ENCODE data around the gene WBP11. TPM values are rescaled to one million over a fixed set of nuclear protein-coding genes. Genes with fewer than 3 reads are reported as not detected.

WBP11 gene
- 10 to 100 TPM; 51.9 to 63.7 (median 54.1) TPM for total RNA-seq
- polyA plus RNA-seq: 19.3 TPM
- long read RNA-seq, donor 1, full-length matches to known transcripts: 24 of 51 reads
- long read RNA-seq, donor 1, partial matches to known transcripts: 25 of 51 reads
- long read RNA-seq, donor 1, other reads (novel, unspliced or antisense): 2 of 51 reads
- long read RNA-seq, donor 2, full-length matches to known transcripts: 21 of 26 reads
- long read RNA-seq, donor 2, partial matches to known transcripts: 5 of 26 reads
- long read RNA-seq, donor 2, other reads (novel, unspliced or antisense): 0 of 26 reads
- long read RNA-seq, donor 3, full-length matches to known transcripts: 27 of 50 reads
- long read RNA-seq, donor 3, partial matches to known transcripts: 22 of 50 reads
- long read RNA-seq, donor 3, other reads (novel, unspliced or antisense): 1 of 50 reads
- long read RNA-seq, donor 4, full-length matches to known transcripts: 22 of 36 reads
- long read RNA-seq, donor 4, partial matches to known transcripts: 12 of 36 reads
- long read RNA-seq, donor 4, other reads (novel, unspliced or antisense): 2 of 36 reads

GRCh38 chr12:14803011-14803829 is at the start of gene WBP11, which contains the start of gene C12orf60:
TSS of gene WBP11 (minus strand) at chr12:14803478. CDS start at chr12:14801383, 2,095 bp downstream.
TSS of gene C12orf60 (plus strand) at chr12:14803670. CDS start at chr12:14822936, 19,266 bp downstream.
- Histone ChIP-seq H3K27ac (ENCODE audit: low read length) (peak within 1 kb of the TSS; percentile 95), H3K4me3 (ENCODE audit: low read length) (peak within 1 kb of the TSS; percentile 68), H3K27me3 (ENCODE audit: control insufficient read depth, insufficient read depth) (no peaks in the 10 kb centered on the region), H3K9me3 (ENCODE audit: control insufficient read depth, low read length) (no peaks in the 10 kb centered on the region), H3K4me1 (ENCODE audit: control insufficient read depth, insufficient read depth, low read length) (no peaks in the 10 kb centered on the region)
- peak; percentile 93 to 96 (median 94) for DNase-seq
- peak; percentile 100 for ATAC-seq
- intact Hi-C loops (cut with DNase I): no loop called here
- under 1% methylated on average over 50 of the region's 50 CpGs for WGBS

- Histone ChIP-seq H3K9me3 (ENCODE audit: control insufficient read depth, low read length) (no peaks in the 10 kb centered on the region), H3K4me1 (ENCODE audit: control insufficient read depth, insufficient read depth, low read length) (peaks cover 4% of the 10 kb centered on the region), H3K4me3 (ENCODE audit: low read length) (no peak overlapping the region), H3K27me3 (ENCODE audit: control insufficient read depth, insufficient read depth) (no peaks in the 10 kb centered on the region), H3K27ac (ENCODE audit: low read length) (no peak overlapping the region)
- no peak for ATAC-seq
- intact Hi-C loops (cut with DNase I): loop anchor here in 1 of 4 donors (5.0 kb wide), 1 partner anchor 34 kb away; the partner anchor contains the start of gene MGP
- no peak for DNase-seq
Observed at GRCh38 chr12:14852880-14853279, 49.6 kb upstream of the WBP11 start.

GRCh38 chr12:14850929-14851663 is 47.8 kb upstream of the WBP11 start:
- WGBS: 94% methylated on average over 1 of the region's 1 CpG
- no peak overlapping the region for H3K27ac ChIP-seq (ENCODE audit: low read length)
- H3K9me3 ChIP-seq (ENCODE audit: control insufficient read depth, low read length): no peaks in the 10 kb centered on the region
- no peaks in the 10 kb centered on the region for H3K27me3 ChIP-seq (ENCODE audit: control insufficient read depth, insufficient read depth)
- intact Hi-C loops (cut with DNase I): loop anchor here in 1 of 4 donors (5.0 kb wide), 1 partner anchor 36 kb away; the partner anchor contains the start of gene MGP
- ATAC-seq: no peak
- peaks cover 7% of the 10 kb centered on the region for H3K4me1 ChIP-seq (ENCODE audit: control insufficient read depth, insufficient read depth, low read length)
- no peak for DNase-seq
- no peak overlapping the region for H3K4me3 ChIP-seq (ENCODE audit: low read length)

- H3K27ac ChIP-seq (ENCODE audit: low read length): no peak overlapping the region
- 45% methylated on average over 2 of the region's 2 CpGs for WGBS
- H3K4me3 ChIP-seq (ENCODE audit: low read length): no peak overlapping the region
- H3K4me1 ChIP-seq (ENCODE audit: control insufficient read depth, insufficient read depth, low read length): peaks cover 7% of the 10 kb centered on the region
- intact Hi-C loops (cut with DNase I): loop anchor here in 3 of 4 donors (5.0 to 10.0 kb wide), 3 partner anchors 38 to 148 kb away; partner anchors contain the start of gene MGP (in 3 of the 3)
- ATAC-seq: peak; percentile 79 to 88
- no peak for DNase-seq
- H3K27me3 ChIP-seq (ENCODE audit: control insufficient read depth, insufficient read depth): no peaks in the 10 kb centered on the region
- H3K9me3 ChIP-seq (ENCODE audit: control insufficient read depth, low read length): no peaks in the 10 kb centered on the region
Observed at GRCh38 chr12:14849661-14850060, 46.4 kb upstream of the WBP11 start.

- H3K27ac ChIP-seq (ENCODE audit: low read length): peak overlapping the region; percentile 15
- WGBS: 55% methylated on average over 4 of the region's 4 CpGs
- H3K9me3 ChIP-seq (ENCODE audit: control insufficient read depth, low read length): no peaks in the 10 kb centered on the region
- peaks cover 7% of the 10 kb centered on the region for H3K4me1 ChIP-seq (ENCODE audit: control insufficient read depth, insufficient read depth, low read length)
- peak in 1 of 2 donors; percentile 31 for ATAC-seq
- H3K27me3 ChIP-seq (ENCODE audit: control insufficient read depth, insufficient read depth): no peaks in the 10 kb centered on the region
- no peak for DNase-seq
- intact Hi-C loops (cut with DNase I): loop anchor here in 3 of 4 donors (5.0 to 10.0 kb wide), 3 partner anchors 40 to 150 kb away; partner anchors contain the start of gene MGP (in 2 of the 3)
- no peak overlapping the region for H3K4me3 ChIP-seq (ENCODE audit: low read length)
Observed at GRCh38 chr12:14846876-14847580, 43.8 kb upstream of the WBP11 start.

GRCh38 chr12:14846042-14846587 is 42.8 kb upstream of the WBP11 start:
- no peaks in the 10 kb centered on the region for H3K27me3 ChIP-seq (ENCODE audit: control insufficient read depth, insufficient read depth)
- 26% methylated on average over 3 of the region's 3 CpGs for WGBS
- intact Hi-C loops (cut with DNase I): loop anchor here in 3 of 4 donors (5.0 to 10.0 kb wide), 3 partner anchors 41 to 151 kb away; partner anchors contain the start of gene MGP (in 2 of the 3)
- H3K27ac ChIP-seq (ENCODE audit: low read length): no peak overlapping the region
- H3K9me3 ChIP-seq (ENCODE audit: control insufficient read depth, low read length): no peaks in the 10 kb centered on the region
- H3K4me1 ChIP-seq (ENCODE audit: control insufficient read depth, insufficient read depth, low read length): peaks cover 9% of the 10 kb centered on the region
- H3K4me3 ChIP-seq (ENCODE audit: low read length): no peak overlapping the region
- no peak for DNase-seq
- ATAC-seq: peak; percentile 27 to 64

GRCh38 chr12:14845350-14845750 is 42.1 kb upstream of the WBP11 start:
- H3K4me1 ChIP-seq (ENCODE audit: control insufficient read depth, insufficient read depth, low read length): peaks cover 13% of the 10 kb centered on the region
- no peak overlapping the region for H3K4me3 ChIP-seq (ENCODE audit: low read length)
- ATAC-seq (peak; percentile 33 to 52), DNase-seq (peak in 1 of 3 donors; percentile 42)
- no peaks in the 10 kb centered on the region for H3K9me3 ChIP-seq (ENCODE audit: control insufficient read depth, low read length)
- intact Hi-C loops (cut with DNase I): loop anchor here in 3 of 4 donors (2.0 to 10.0 kb wide), 4 partner anchors 42 to 152 kb away; partner anchors contain the start of gene MGP (in 2 of the 3)
- no peaks in the 10 kb centered on the region for H3K27me3 ChIP-seq (ENCODE audit: control insufficient read depth, insufficient read depth)
- no peak overlapping the region for H3K27ac ChIP-seq (ENCODE audit: low read length)
- whole genome bisulfite sequencing: 14% methylated on average over 3 of the region's 3 CpGs

- H3K27ac ChIP-seq (ENCODE audit: low read length): no peak overlapping the region
- ATAC-seq (no peak), DNase-seq (no peak)
- no peaks in the 10 kb centered on the region for H3K9me3 ChIP-seq (ENCODE audit: control insufficient read depth, low read length)
- intact Hi-C loops (cut with DNase I): loop anchor here in 2 of 4 donors (2.0 to 10.0 kb wide), 3 partner anchors 70 to 152 kb away; a partner anchor contains a TSS
- H3K4me1 ChIP-seq (ENCODE audit: control insufficient read depth, insufficient read depth, low read length): peaks cover 13% of the 10 kb centered on the region
- H3K4me3 ChIP-seq (ENCODE audit: low read length): no peak overlapping the region
- no peaks in the 10 kb centered on the region for H3K27me3 ChIP-seq (ENCODE audit: control insufficient read depth, insufficient read depth)
Observed at GRCh38 chr12:14844401-14844800, 41.1 kb upstream of the WBP11 start.

GRCh38 chr12:14843425-14843887 is 40.2 kb upstream of the WBP11 start, which contains the start of gene ART4:
TSS of gene ART4 (minus strand) at chr12:14843526. CDS start at chr12:14843113, 413 bp downstream.
- no peaks in the 10 kb centered on the region for H3K27me3 ChIP-seq (ENCODE audit: control insufficient read depth, insufficient read depth)
- peak; percentile 78 to 92 (median 89) for DNase-seq
- peak within 1 kb of the TSS; percentile 80 for H3K4me3 ChIP-seq (ENCODE audit: low read length)
- H3K4me1 ChIP-seq (ENCODE audit: control insufficient read depth, insufficient read depth, low read length): peaks cover 13% of the 10 kb centered on the region
- H3K27ac ChIP-seq (ENCODE audit: low read length): peak within 1 kb of the TSS; percentile 91
- peak; percentile 73 to 87 for ATAC-seq
- intact Hi-C loops (cut with DNase I): loop anchor here in 2 of 4 donors (5.0 to 10.0 kb wide), 2 partner anchors 69 to 149 kb away; a partner anchor contains a TSS
- no peaks in the 10 kb centered on the region for H3K9me3 ChIP-seq (ENCODE audit: control insufficient read depth, low read length)
- WGBS: 19% methylated on average over 10 of the region's 10 CpGs

Measured in right cardiac atrium (tissue), 5 donors.